Vagina (tissue), 2 donors: Measurements from ENCODE around the gene C1orf232. TPM values are rescaled to one million over a fixed set of nuclear protein-coding genes. Genes with fewer than 3 reads are reported as not detected.
A peak's percentile ranks its signal among the peaks of the same experiment; 100 is the strongest.

ENCODE experiments used
- DNase-seq, 2 donors: peaks; one replicate each; pipeline ENCODE4 v3.0.0-alpha.2; 2017; ENCODE audit errors: extremely low spot score in 2 of 2
- H3K27ac ChIP-seq: fragments of 200-600 bp; sonication (generic); one replicate; pipeline ENCODE4 v1.5.1; 2019
- H3K27me3 ChIP-seq: fragments of 200-600 bp; sonication (generic); one replicate; pipeline ENCODE4 v1.5.1; 2019
- H3K36me3 ChIP-seq, 2 donors: fragments of 200-600 bp; sonication (generic); one replicate each; pipeline ENCODE4 v1.5.1; 2017 to 2019
- H3K4me1 ChIP-seq: fragments of 200-600 bp; sonication (generic); one replicate; pipeline ENCODE4 v1.5.1; 2019
- H3K4me3 ChIP-seq, 2 donors: fragments of 200-600 bp; sonication (generic); 1 replicate in 1 of 2; 2 replicates in 1 of 2; pipeline ENCODE4 v1.5.1; 2016 to 2019
- H3K9me3 ChIP-seq: fragments of 200-600 bp; sonication (generic); one replicate; pipeline ENCODE4 v1.5.1; 2019
- CTCF ChIP-seq, 3 experiments: fragments of 450-650 bp in 2 of 3; fragments of 200-600 bp in 1 of 3; sonication (generic) in 1 of 3; IDR thresholded peaks; one replicate each; pipeline ENCODE4 v1.5.1; 2017 to 2019; ENCODE audit warnings: antibody characterized with exemption in 3 of 3, mild to moderate bottlenecking in 2 of 3, moderate library complexity in 2 of 3
- POLR2A ChIP-seq, 2 donors: fragments of 450-650 bp; IDR thresholded peaks; one replicate each; pipeline ENCODE4 v1.6.1; 2017; ENCODE audit warnings: antibody characterized with exemption in 2 of 2, mild to moderate bottlenecking in 2 of 2, moderate library complexity in 2 of 2
- POLR2AphosphoS5 ChIP-seq, 2 donors: sonication (generic); formaldehyde crosslinking; IDR thresholded peaks; one replicate each; pipeline ENCODE4 v1.9.0; 2017; ENCODE audit warnings: antibody characterized with exemption in 2 of 2, mild to moderate bottlenecking in 2 of 2, low read depth in 1 of 2; ENCODE audit not compliant: insufficient read depth in 1 of 2
- intact Hi-C: fragments of 100-400 bp; cut with DNase I; formaldehyde crosslinking; loops from one replicate; pipeline ENCODE4 v1.15.1; 2023
- total RNA-seq: library from RNA; depleted of rRNA; stranded (reverse); fragments of >200 nt; gene quantifications from one replicate; pipeline ENCODE4 v1.2.3, GENCODE V29; 2016

The C1orf232 gene
- total RNA-seq, 1 donor from 2014 or later, result not detected

GRCh38 chr1:26158271-26158907 is 10.4 kb downstream of the C1orf232 start:
- Histone ChIP-seq H3K9me3 (no peaks in the 10 kb centered on the region), H3K36me3 (no peaks in the 10 kb centered on the region), H3K4me1 (peaks cover 9% of the 10 kb centered on the region), H3K27ac (no peak overlapping the region), H3K4me3 (peak overlapping the region in 1 of 2 donors; percentile 19), H3K27me3 (peaks cover 7% of the 10 kb centered on the region)
- TF ChIP-seq POLR2A (IDR thresholded peaks at IDR 0.05) (no peak), POLR2AphosphoS5 (IDR thresholded peaks at IDR 0.05; ENCODE audit: insufficient read depth in 1 of 2, low read depth in 1 of 2) (no peak), CTCF (IDR thresholded peaks at IDR 0.05) (no peak)
- no peak for DNase-seq
- intact Hi-C loops, result no loop called here

GRCh38 chr1:26156285-26157038 is 12.3 kb downstream of the C1orf232 start:
- H3K27ac ChIP-seq, result no peak overlapping the region
- H3K36me3 ChIP-seq, result no peaks in the 10 kb centered on the region
- H3K27me3 ChIP-seq, result peaks cover 7% of the 10 kb centered on the region
- H3K9me3 ChIP-seq, result no peaks in the 10 kb centered on the region
- no peak for DNase-seq
- no peak for TF ChIP-seq CTCF (IDR thresholded peaks at IDR 0.05)
- no peak for TF ChIP-seq POLR2A (IDR thresholded peaks at IDR 0.05)
- TF ChIP-seq POLR2AphosphoS5 (IDR thresholded peaks at IDR 0.05; ENCODE audit: insufficient read depth in 1 of 2, low read depth in 1 of 2), result no peak
- intact Hi-C loops, result no loop called here
- H3K4me1 ChIP-seq, result peaks cover 7% of the 10 kb centered on the region
- H3K4me3 ChIP-seq, result peak overlapping the region; percentile 26 to 31

- peak overlapping the region; percentile 26 to 31 for H3K4me3 ChIP-seq
- no peaks in the 10 kb centered on the region for H3K4me1 ChIP-seq
- peaks cover 7% of the 10 kb centered on the region for H3K27me3 ChIP-seq
- intact Hi-C loops, result no loop called here
- H3K27ac ChIP-seq, result no peak overlapping the region
- no peaks in the 10 kb centered on the region for H3K36me3 ChIP-seq
- H3K9me3 ChIP-seq, result no peaks in the 10 kb centered on the region
- TF ChIP-seq CTCF (IDR thresholded peaks at IDR 0.05) (no peak), POLR2AphosphoS5 (IDR thresholded peaks at IDR 0.05; ENCODE audit: insufficient read depth in 1 of 2, low read depth in 1 of 2) (no peak), POLR2A (IDR thresholded peaks at IDR 0.05) (no peak)
- no peak for DNase-seq
These were observed 13.1 kb downstream of the C1orf232 start for GRCh38 chr1:26155370-26156284.

- H3K9me3 ChIP-seq, result no peaks in the 10 kb centered on the region
- TF ChIP-seq CTCF (IDR thresholded peaks at IDR 0.05), result no peak
- no peak for TF ChIP-seq POLR2A (IDR thresholded peaks at IDR 0.05)
- no peak for TF ChIP-seq POLR2AphosphoS5 (IDR thresholded peaks at IDR 0.05; ENCODE audit: insufficient read depth in 1 of 2, low read depth in 1 of 2)
- no peak for DNase-seq
- no peak overlapping the region for H3K27ac ChIP-seq
- intact Hi-C loops, result no loop called here
- no peaks in the 10 kb centered on the region for H3K4me1 ChIP-seq
- no peak overlapping the region for H3K4me3 ChIP-seq
- peaks cover 7% of the 10 kb centered on the region for H3K27me3 ChIP-seq
- no peaks in the 10 kb centered on the region for H3K36me3 ChIP-seq
These were observed 14.0 kb downstream of the C1orf232 start for GRCh38 chr1:26154750-26155149.
